Mononuclear cell (primary cell): Measurements from ENCODE around the gene GATA6. TPM values are rescaled to one million over a fixed set of nuclear protein-coding genes. Genes with fewer than 3 reads are reported as not detected.

ENCODE experiments used
- H3K27me3 ChIP-seq: 2 replicates; pipeline ENCODE4 v1.6.0; 2011; ENCODE audit warnings: low read length, control low read depth; ENCODE audit not compliant: insufficient read depth
- H3K4me1 ChIP-seq: 2 replicates; pipeline ENCODE4 v1.5.1; 2011; ENCODE audit warnings: mild to moderate bottlenecking, low read length, control low read depth; ENCODE audit not compliant: insufficient read depth
- H3K4me3 ChIP-seq: 2 replicates; pipeline ENCODE4 v1.5.1; 2011; ENCODE audit warnings: mild to moderate bottlenecking, low read length, moderate library complexity
- H3K9me3 ChIP-seq: 2 replicates; pipeline ENCODE4 v1.5.1; 2011; ENCODE audit warnings: low read depth, mild to moderate bottlenecking, control low read depth, low read length
- total RNA-seq: library from RNA; depleted of rRNA; stranded (reverse); fragments of >200 nt; gene quantifications from one replicate; pipeline ENCODE4 v1.2.3, GENCODE V29; 2012

The GATA6 gene
- 0.10 TPM for total RNA-seq

- Histone ChIP-seq H3K4me3 (peak within 1 kb of the TSS; percentile 36), H3K9me3 (no peaks in the 10 kb centered on the region), H3K27me3 (peaks cover 82% of the 10 kb centered on the region), H3K4me1 (peaks cover 23% of the 10 kb centered on the region)
Measured at GRCh38 chr18:22169011-22169888, at the start of gene GATA6. GATA6 (plus strand) TSS chr18:22169589; CDS start chr18:22171145, 1,556 bp downstream.

- Histone ChIP-seq H3K4me3 (no peak overlapping the region), H3K27me3 (no peaks in the 10 kb centered on the region), H3K4me1 (no peaks in the 10 kb centered on the region), H3K9me3 (no peaks in the 10 kb centered on the region)
Measured at GRCh38 chr18:22124970-22125369, 44.4 kb upstream of the GATA6 start.

- Histone ChIP-seq H3K27me3 (no peaks in the 10 kb centered on the region), H3K4me3 (no peak overlapping the region), H3K9me3 (no peaks in the 10 kb centered on the region), H3K4me1 (no peaks in the 10 kb centered on the region)
Measured at GRCh38 chr18:22128954-22129353, 40.4 kb upstream of the GATA6 start.

- H3K27me3 ChIP-seq, result no peaks in the 10 kb centered on the region
- no peaks in the 10 kb centered on the region for H3K9me3 ChIP-seq
- H3K4me3 ChIP-seq, result no peak overlapping the region
- H3K4me1 ChIP-seq, result no peaks in the 10 kb centered on the region
Measured at GRCh38 chr18:22129778-22130177, 39.6 kb upstream of the GATA6 start.

DNA sequence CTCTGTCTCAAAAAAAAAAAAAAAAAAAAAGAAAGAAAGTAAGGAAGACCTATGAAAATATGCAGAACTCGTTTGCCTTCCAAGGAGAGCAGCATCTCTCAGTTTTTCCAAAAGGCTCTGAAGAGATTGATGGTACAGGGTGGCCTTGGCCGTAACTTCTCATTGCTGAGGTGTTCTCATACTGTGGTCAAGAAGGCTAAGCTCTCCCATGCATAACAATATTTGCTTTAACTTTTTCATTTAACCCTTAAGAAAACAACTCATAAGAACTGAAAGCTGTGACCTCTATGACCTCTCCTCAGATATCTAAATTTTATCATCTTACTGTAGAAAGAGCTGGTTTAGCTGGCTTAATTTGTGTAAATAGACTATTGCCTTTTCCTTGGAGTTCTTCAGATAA lies 37.1 kb upstream of the GATA6 start:
- no peaks in the 10 kb centered on the region for H3K9me3 ChIP-seq
- no peaks in the 10 kb centered on the region for H3K27me3 ChIP-seq
- no peak overlapping the region for H3K4me3 ChIP-seq
- no peaks in the 10 kb centered on the region for H3K4me1 ChIP-seq

DNA sequence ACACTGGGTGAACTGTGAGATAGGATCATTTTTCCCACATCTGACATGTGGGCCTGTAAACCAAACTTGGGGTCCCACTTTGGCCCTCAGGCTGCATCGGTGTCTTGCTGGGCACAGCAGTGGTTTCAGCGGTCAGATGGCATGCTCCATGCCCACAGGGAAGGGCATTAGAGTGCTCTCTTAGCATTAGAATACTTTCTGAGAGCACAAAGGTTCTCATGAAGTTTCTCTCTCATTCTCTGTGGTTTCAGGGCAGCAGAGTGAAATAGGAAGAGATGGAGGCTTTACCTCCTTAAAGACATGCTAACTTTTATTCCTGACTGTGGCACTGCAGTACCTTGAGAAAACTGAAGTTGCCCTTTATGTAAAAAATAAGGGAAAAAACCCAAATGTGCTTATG lies 36.6 kb upstream of the GATA6 start:
- H3K4me1 ChIP-seq, result no peaks in the 10 kb centered on the region
- H3K4me3 ChIP-seq, result no peak overlapping the region
- no peaks in the 10 kb centered on the region for H3K27me3 ChIP-seq
- H3K9me3 ChIP-seq, result no peaks in the 10 kb centered on the region

GRCh38 chr18:22136395-22136794 lies 33.0 kb upstream of the GATA6 start:
- no peaks in the 10 kb centered on the region for H3K9me3 ChIP-seq
- no peak overlapping the region for H3K4me3 ChIP-seq
- H3K4me1 ChIP-seq, result no peaks in the 10 kb centered on the region
- H3K27me3 ChIP-seq, result no peaks in the 10 kb centered on the region

- no peak overlapping the region for H3K4me3 ChIP-seq
- H3K9me3 ChIP-seq, result no peaks in the 10 kb centered on the region
- no peaks in the 10 kb centered on the region for H3K27me3 ChIP-seq
- H3K4me1 ChIP-seq, result no peaks in the 10 kb centered on the region
Measured at GRCh38 chr18:22141211-22141610, 28.2 kb upstream of the GATA6 start.

DNA sequence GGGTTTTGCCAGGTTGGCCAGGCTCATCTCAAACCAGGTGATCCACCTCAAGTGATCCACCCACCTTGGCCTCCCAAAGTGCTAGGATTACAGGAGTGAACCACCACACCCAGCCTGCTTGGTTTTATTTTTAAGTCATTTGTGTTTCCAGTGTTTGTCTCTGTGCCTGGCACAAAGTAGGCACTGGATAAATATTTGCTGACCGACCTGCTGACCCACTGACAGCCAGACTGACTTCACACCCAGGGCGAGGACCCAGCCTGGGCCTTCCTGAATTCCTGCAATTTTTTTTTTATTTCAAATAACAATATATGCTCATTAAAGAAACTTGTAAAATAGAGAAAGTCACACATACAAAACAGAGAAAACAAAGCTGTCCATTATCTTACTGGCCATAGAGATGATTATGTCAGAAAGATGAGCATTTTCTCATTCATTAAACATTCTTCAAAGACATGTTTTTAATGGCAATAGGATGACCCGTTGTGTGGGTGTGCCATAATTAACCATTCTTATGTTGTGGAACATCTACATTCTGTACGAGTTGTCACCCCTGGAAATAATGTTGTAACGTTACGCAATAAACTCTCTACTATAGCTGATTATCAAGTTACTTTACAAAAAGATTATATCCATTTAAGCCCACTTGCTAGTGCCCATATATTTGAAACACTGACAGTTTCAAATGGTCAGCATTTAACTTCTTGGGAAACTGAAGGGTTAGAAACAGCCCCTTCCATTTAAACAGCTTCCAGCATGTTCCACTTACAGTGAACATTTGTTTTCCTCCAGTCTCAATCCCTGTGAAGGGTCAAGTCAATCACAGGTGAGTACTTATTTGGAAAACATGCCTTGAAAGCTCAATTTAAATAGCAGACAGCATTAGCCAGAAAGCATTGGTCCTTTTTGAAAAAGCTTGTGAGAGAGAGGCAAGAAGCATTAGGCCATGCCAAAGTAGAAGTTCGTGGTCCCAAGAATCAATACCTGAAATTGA lies 25.7 kb upstream of the GATA6 start:
- H3K9me3 ChIP-seq, result no peaks in the 10 kb centered on the region
- H3K27me3 ChIP-seq, result no peaks in the 10 kb centered on the region
- H3K4me1 ChIP-seq, result no peaks in the 10 kb centered on the region
- no peak overlapping the region for H3K4me3 ChIP-seq

GRCh38 chr18:22145160-22145559 lies 24.2 kb upstream of the GATA6 start:
- H3K4me1 ChIP-seq, result no peaks in the 10 kb centered on the region
- H3K4me3 ChIP-seq, result no peak overlapping the region
- no peaks in the 10 kb centered on the region for H3K27me3 ChIP-seq
- no peaks in the 10 kb centered on the region for H3K9me3 ChIP-seq

DNA sequence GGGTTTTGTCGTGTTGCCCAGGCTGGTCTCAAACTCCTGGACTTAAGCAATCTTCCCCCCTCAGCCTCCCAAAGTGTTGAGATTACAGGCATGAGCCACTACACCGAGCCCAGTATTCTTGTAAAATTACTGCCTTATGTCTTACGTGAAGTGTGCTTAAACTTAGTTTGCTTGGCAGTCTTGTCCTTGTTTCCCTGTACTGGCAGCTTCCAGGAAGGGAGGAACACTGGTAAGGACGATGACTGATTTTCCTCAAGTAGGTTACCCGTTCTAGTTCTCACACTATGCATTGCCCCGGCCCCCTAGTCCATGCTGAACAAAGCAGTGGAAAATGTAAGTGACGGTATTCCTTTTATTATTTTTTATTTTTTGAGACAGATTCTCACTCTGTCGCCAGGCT lies 19.7 kb upstream of the GATA6 start:
- no peak overlapping the region for H3K4me3 ChIP-seq

DNA sequence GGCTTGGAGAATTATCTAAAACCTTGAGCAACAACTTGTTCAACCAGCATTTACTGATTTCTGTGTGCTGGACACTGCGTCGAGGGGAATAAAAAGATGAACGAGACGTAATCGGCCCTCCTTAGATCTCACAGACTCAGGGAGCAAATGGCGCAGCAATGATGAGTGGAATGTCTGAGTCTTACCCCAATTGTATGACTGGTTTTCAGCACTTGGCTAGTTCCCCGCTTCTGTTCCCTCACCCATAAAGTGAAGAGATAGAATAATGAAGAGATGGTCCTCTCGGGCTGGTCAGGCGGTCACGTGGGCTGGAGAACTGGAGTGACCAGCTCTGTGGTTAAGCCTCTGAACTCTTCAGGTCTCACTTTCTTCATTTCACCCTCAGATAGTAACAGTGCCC lies 17.3 kb upstream of the GATA6 start:
- Histone ChIP-seq H3K27me3 (no peaks in the 10 kb centered on the region), H3K4me3 (no peak overlapping the region), H3K4me1 (no peaks in the 10 kb centered on the region), H3K9me3 (no peaks in the 10 kb centered on the region)

More for the DNA sequence above, 19.7 kb upstream of the GATA6 start:
- Histone ChIP-seq H3K4me1 (no peaks in the 10 kb centered on the region), H3K27me3 (no peaks in the 10 kb centered on the region), H3K9me3 (no peaks in the 10 kb centered on the region)

DNA sequence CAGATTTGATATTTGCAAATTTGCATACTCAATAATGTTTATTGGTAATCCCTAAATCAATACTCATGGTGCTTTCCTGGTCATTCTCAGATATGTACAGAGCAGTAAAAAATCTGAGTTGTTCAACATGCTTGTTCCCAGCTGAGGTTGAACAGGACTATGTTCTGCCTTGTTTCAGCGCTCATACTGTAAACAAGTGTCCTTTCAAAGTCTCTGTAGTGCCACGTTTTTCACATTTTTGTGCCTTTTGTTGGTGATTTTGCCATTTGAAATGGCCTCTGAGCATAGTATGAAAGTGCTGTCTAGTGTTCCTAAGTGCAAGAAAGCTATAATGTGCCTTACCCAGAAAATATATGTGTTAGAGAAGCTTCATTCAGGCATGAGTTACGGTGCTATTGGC lies 16.0 kb upstream of the GATA6 start:
- Histone ChIP-seq H3K9me3 (no peaks in the 10 kb centered on the region), H3K4me3 (no peak overlapping the region), H3K27me3 (no peaks in the 10 kb centered on the region), H3K4me1 (no peaks in the 10 kb centered on the region)

DNA sequence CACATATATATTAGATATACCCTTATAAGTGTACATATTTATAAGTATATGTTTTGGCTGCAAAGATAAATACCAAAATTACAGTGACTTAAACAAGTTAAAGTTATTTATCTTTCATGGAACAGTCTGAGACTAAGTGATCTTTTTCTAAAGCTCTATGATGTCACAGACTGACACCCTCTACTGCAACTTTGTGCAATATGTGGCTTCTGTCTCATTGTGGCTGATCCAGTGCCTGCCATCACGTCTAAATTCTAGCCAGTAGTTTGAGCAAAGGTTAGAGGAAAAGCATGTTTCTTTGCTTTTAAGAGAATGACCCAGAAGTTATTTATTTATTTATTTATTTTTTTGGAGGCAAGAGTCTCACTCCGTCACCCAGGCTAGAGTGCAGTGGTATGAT lies 13.8 kb upstream of the GATA6 start:
- Histone ChIP-seq H3K9me3 (no peaks in the 10 kb centered on the region), H3K27me3 (peaks cover 8% of the 10 kb centered on the region), H3K4me1 (no peaks in the 10 kb centered on the region), H3K4me3 (no peak overlapping the region)

DNA sequence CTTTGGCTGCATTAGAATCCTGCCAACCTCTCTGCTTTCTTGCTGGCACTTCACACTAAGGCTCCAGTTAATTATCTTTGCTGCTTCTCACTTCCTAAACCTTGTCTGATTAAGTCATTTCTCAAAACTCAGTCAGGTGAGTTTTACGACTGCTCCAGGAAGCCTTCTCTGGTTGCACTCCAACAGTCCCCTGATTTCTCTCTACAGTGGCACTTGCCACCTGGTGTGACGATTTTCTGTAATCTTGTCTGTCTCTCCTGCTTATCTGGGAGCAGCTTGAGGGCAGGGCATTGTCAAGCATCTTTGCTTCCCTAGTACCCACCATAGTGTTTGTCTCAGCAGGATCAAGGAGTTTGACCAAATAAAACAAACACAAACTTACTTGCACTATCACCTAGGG lies 10.4 kb upstream of the GATA6 start:
- H3K9me3 ChIP-seq, result no peaks in the 10 kb centered on the region
- peaks cover 39% of the 10 kb centered on the region for H3K27me3 ChIP-seq
- no peaks in the 10 kb centered on the region for H3K4me1 ChIP-seq
- H3K4me3 ChIP-seq, result no peak overlapping the region
